Kidney capillary endothelial cell (primary cell): ENCODE measurements around the gene SEC11A.
"Not testable (repeated sequence)": the region's sequence is repeated elsewhere in the genome, so short reads cannot be mapped to it uniquely, and the experiment has no call there.

Source experiments
- DNase-seq: peaks from one replicate; pipeline ENCODE4 v3.0.0-alpha.2; 2018; ENCODE audit warnings: low spot score

Gene SEC11A

GRCh38 chr15:84641871-84642270 lies 74.1 kb downstream of the SEC11A start:
- DNase-seq: not testable (repeated sequence)

- DNase-seq: no peak
Observed at GRCh38 chr15:84638103-84638502, 77.8 kb downstream of the SEC11A start.

- no peak for DNase-seq
Observed at GRCh38 chr15:84634228-84634837, 81.6 kb downstream of the SEC11A start.

GRCh38 chr15:84633311-84634227 lies 82.4 kb downstream of the SEC11A start:
- DNase-seq: peak; percentile 58

GRCh38 chr15:84631706-84632272 lies 84.2 kb downstream of the SEC11A start:
- peak; percentile 53 for DNase-seq

GRCh38 chr15:84629033-84629432 lies 86.9 kb downstream of the SEC11A start:
- no peak for DNase-seq

- DNase-seq: no peak
Observed at GRCh38 chr15:84625123-84625522, 90.8 kb downstream of the SEC11A start.

GRCh38 chr15:84624359-84624758 lies 91.6 kb downstream of the SEC11A start:
- no peak for DNase-seq

GRCh38 chr15:84621358-84621979 lies 94.5 kb downstream of the SEC11A start:
- DNase-seq: no peak

- DNase-seq: no peak
Observed at GRCh38 chr15:84620626-84621025, 95.3 kb downstream of the SEC11A start.
